Mesodermal cell (in vitro differentiated cells): ENCODE measurements around the gene NOP58.
"Not testable (repeated sequence)": the region's sequence is repeated elsewhere in the genome, so short reads cannot be mapped to it uniquely, and the experiment has no call there.

ENCODE experiments used
- H3K27ac ChIP-seq: 2 replicates; pipeline ENCODE4 v1.7.0; 2013; ENCODE audit warnings: mild to moderate bottlenecking, low read depth, low read length, moderate library complexity; ENCODE audit not compliant: severe bottlenecking
- H3K36me3 ChIP-seq: 2 replicates; pipeline ENCODE4 v1.7.1; 2013; ENCODE audit warnings: mild to moderate bottlenecking, low read length, moderate library complexity; ENCODE audit not compliant: control insufficient read depth, insufficient read depth
- H3K4me1 ChIP-seq: one replicate; pipeline ENCODE4 v1.7.1; 2013; ENCODE audit warnings: mild to moderate bottlenecking, low read length; ENCODE audit not compliant: insufficient read depth, control insufficient read depth, poor library complexity, severe bottlenecking
- H3K4me3 ChIP-seq: 2 replicates; pipeline ENCODE4 v1.7.0; 2013; ENCODE audit warnings: low read length, control low read depth, mild to moderate bottlenecking; ENCODE audit not compliant: insufficient read depth, poor library complexity, severe bottlenecking; ENCODE audit errors: extremely low read depth
- H3K9me3 ChIP-seq: 2 replicates; pipeline ENCODE4 v1.7.1; 2013; ENCODE audit warnings: mild to moderate bottlenecking, low read length, moderate library complexity; ENCODE audit not compliant: control insufficient read depth
- WGBS, 2 experiments: methylation state at CpG; one replicate each; pipeline ENCODE4 v1.1.5; 2013; ENCODE audit warnings: missing lambda C conversion rate in 2 of 2; ENCODE audit not compliant: insufficient coverage in 2 of 2; 5-methylcytosine and 5-hydroxymethylcytosine counted together

The NOP58 gene

GRCh38 chr2:202306034-202306433, 40.5 kb downstream of the NOP58 start:
- 100% methylated on average over 1 of the region's 3 CpGs for WGBS, 2 experiments
- Histone ChIP-seq H3K4me3 (no peak overlapping the region), H3K9me3 (no peaks in the 10 kb centered on the region), H3K4me1 (no peaks in the 10 kb centered on the region), H3K36me3 (peaks cover 77% of the 10 kb centered on the region), H3K27ac (peak overlapping the region; percentile 23)

- WGBS, 2 experiments = 88 to 92% methylated on average over 3 of the region's 3 CpGs
- Histone ChIP-seq H3K27ac (no peak overlapping the region), H3K4me3 (no peak overlapping the region), H3K36me3 (peaks cover 68% of the 10 kb centered on the region), H3K9me3 (no peaks in the 10 kb centered on the region), H3K4me1 (no peaks in the 10 kb centered on the region)
These were observed 42.1 kb downstream of the NOP58 start for GRCh38 chr2:202307690-202308089.

- H3K27ac ChIP-seq = no peak overlapping the region
- H3K36me3 ChIP-seq = peaks cover 32% of the 10 kb centered on the region
- H3K4me1 ChIP-seq = no peaks in the 10 kb centered on the region
- no peak overlapping the region for H3K4me3 ChIP-seq
- no peaks in the 10 kb centered on the region for H3K9me3 ChIP-seq
- 100% methylated on average over 1 to 4 of the region's 4 CpGs for WGBS, 2 experiments
These were observed 46.3 kb downstream of the NOP58 start for GRCh38 chr2:202311823-202312388.

- no peaks in the 10 kb centered on the region for H3K4me1 ChIP-seq
- no peak overlapping the region for H3K27ac ChIP-seq
- no peak overlapping the region for H3K4me3 ChIP-seq
- WGBS, 2 experiments = 80 to 100% methylated on average over 2 of the region's 2 CpGs
- H3K9me3 ChIP-seq = no peaks in the 10 kb centered on the region
- H3K36me3 ChIP-seq = peaks cover 11% of the 10 kb centered on the region
These were observed 48.6 kb downstream of the NOP58 start for GRCh38 chr2:202314116-202314515.

- Histone ChIP-seq H3K27ac (no peak overlapping the region), H3K4me3 (no peak overlapping the region), H3K9me3 (no peaks in the 10 kb centered on the region), H3K36me3 (peaks cover 7% of the 10 kb centered on the region), H3K4me1 (no peaks in the 10 kb centered on the region)
- 88% methylated on average over 2 of the region's 6 CpGs; no CpG with 5 or more reads in 1 of the 2 experiments for WGBS, 2 experiments
These were observed 51.7 kb downstream of the NOP58 start for GRCh38 chr2:202317080-202317857.

GRCh38 chr2:202320362-202320761, 54.8 kb downstream of the NOP58 start:
- H3K9me3 ChIP-seq, H3K4me1 ChIP-seq: not testable (repeated sequence)
- 96 to 100% methylated on average over 1 to 3 of the region's 3 CpGs for WGBS, 2 experiments

GRCh38 chr2:202322435-202322834, 56.9 kb downstream of the NOP58 start:
- no peaks in the 10 kb centered on the region for H3K9me3 ChIP-seq
- H3K4me1 ChIP-seq = peaks cover 2% of the 10 kb centered on the region
- H3K27ac ChIP-seq = no peak overlapping the region
- H3K4me3 ChIP-seq = no peak overlapping the region
- no peaks in the 10 kb centered on the region for H3K36me3 ChIP-seq
- 95 to 100% methylated on average over 2 to 3 of the region's 3 CpGs for WGBS, 2 experiments

More at GRCh38 chr2:202320362-202320761, 54.8 kb downstream of the NOP58 start:
- not testable (repeated sequence) for H3K27ac ChIP-seq, H3K36me3 ChIP-seq, H3K4me3 ChIP-seq

- no peaks in the 10 kb centered on the region for H3K9me3 ChIP-seq
- peak overlapping the region; percentile 49 for H3K27ac ChIP-seq
- H3K36me3 ChIP-seq = no peaks in the 10 kb centered on the region
- 44 to 83% methylated on average over 1 of the region's 1 CpG for WGBS, 2 experiments
- H3K4me3 ChIP-seq = no peak overlapping the region
- H3K4me1 ChIP-seq = peaks cover 2% of the 10 kb centered on the region
These were observed 62.3 kb downstream of the NOP58 start for GRCh38 chr2:202327858-202328257.

- H3K4me1 ChIP-seq = no peaks in the 10 kb centered on the region
- H3K27ac ChIP-seq = no peak overlapping the region
- no peak overlapping the region for H3K4me3 ChIP-seq
- WGBS, 2 experiments = 98 to 99% methylated on average over 5 to 6 of the region's 6 CpGs
- no peaks in the 10 kb centered on the region for H3K9me3 ChIP-seq
- H3K36me3 ChIP-seq = no peaks in the 10 kb centered on the region
These were observed 70.4 kb downstream of the NOP58 start for GRCh38 chr2:202335791-202336467.

GRCh38 chr2:202337151-202337550, 71.6 kb downstream of the NOP58 start:
- H3K4me1 ChIP-seq = no peaks in the 10 kb centered on the region
- H3K27ac ChIP-seq = no peak overlapping the region
- 100% methylated on average over 1 of the region's 2 CpGs; no CpG with 5 or more reads in 1 of the 2 experiments for WGBS, 2 experiments
- H3K9me3 ChIP-seq = no peaks in the 10 kb centered on the region
- H3K36me3 ChIP-seq = no peaks in the 10 kb centered on the region
- no peak overlapping the region for H3K4me3 ChIP-seq
